DOHH2 (cell line): ENCODE results near the gene TPX2.

ENCODE experiments used
- CTCF ChIP-seq: fragments of 200-600 bp; sonication (generic); IDR thresholded peaks from one replicate; pipeline ENCODE4 v1.5.1; 2014; ENCODE audit warnings: antibody characterized with exemption, mild to moderate bottlenecking, low read depth, low read length; ENCODE audit not compliant: poor library complexity, severe bottlenecking
- EZH2phosphoT487 ChIP-seq: fragments of 200-600 bp; sonication (generic); IDR thresholded peaks from 2 replicates; pipeline ENCODE4 v1.6.1; 2017; ENCODE audit warnings: borderline replicate concordance, mild to moderate bottlenecking, antibody characterized with exemption, low read length, moderate library complexity, mixed read lengths

- TF ChIP-seq CTCF = peak; percentile 58
- TF ChIP-seq EZH2phosphoT487 = no peak
Observed at GRCh38 chr20:31720486-31721407, 18.3 kb upstream of the TPX2 start.
